ENCODE data around the gene SEMA3A.
"Not testable (repeated sequence)": the region's sequence is repeated elsewhere in the genome, so short reads cannot be mapped to it uniquely, and the experiment has no call there.

The SEMA3A gene

DNA sequence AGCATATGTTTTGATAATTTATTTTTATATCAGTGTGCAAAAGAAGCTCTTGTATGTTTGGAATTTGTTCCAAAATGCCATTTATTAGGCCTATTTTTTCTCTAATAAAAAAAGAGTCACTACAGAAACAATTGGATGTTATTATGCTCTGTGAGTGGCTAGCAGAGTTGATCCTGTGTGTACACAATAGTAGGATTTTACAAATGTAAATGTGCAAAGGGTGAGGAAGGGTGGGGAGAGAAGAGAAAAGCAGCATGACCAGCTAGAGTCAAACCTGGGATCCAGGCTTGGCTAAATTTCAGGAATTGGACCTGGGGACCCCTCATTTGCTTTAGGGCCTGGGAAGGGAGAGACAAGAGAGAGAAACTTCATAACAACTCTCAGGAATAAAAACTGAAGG is 32.5 kb downstream of the SEMA3A start:
- in situ Hi-C loops (cut with MboI; ENCODE audit: low pct_unique_long_range_greater_than_20kb, low sequenced_read_pairs, unreplicated experiment) = no loop called here
- TF ChIP-seq CTCF (IDR thresholded peaks at IDR 0.05; ENCODE audit: extremely low read depth, insufficient read depth, missing control alignments) = no peak
- no peak for DNase-seq (ENCODE audit: low spot score)

GRCh38 chr7:84161398-84161797 is 33.2 kb downstream of the SEMA3A start:
- DNase-seq (ENCODE audit: low spot score) = no peak
- no peak for TF ChIP-seq CTCF (IDR thresholded peaks at IDR 0.05; ENCODE audit: extremely low read depth, insufficient read depth, missing control alignments)
- in situ Hi-C loops (cut with MboI; ENCODE audit: low pct_unique_long_range_greater_than_20kb, low sequenced_read_pairs, unreplicated experiment) = no loop called here

- in situ Hi-C loops (cut with MboI; ENCODE audit: low pct_unique_long_range_greater_than_20kb, low sequenced_read_pairs, unreplicated experiment) = no loop called here
- no peak for DNase-seq (ENCODE audit: low spot score)
- TF ChIP-seq CTCF (IDR thresholded peaks at IDR 0.05; ENCODE audit: extremely low read depth, insufficient read depth, missing control alignments) = no peak
Observed at GRCh38 chr7:84159435-84159834, 35.2 kb downstream of the SEMA3A start.

GRCh38 chr7:84157171-84157570 is 37.4 kb downstream of the SEMA3A start:
- DNase-seq (ENCODE audit: low spot score) = no peak
- in situ Hi-C loops (cut with MboI; ENCODE audit: low pct_unique_long_range_greater_than_20kb, low sequenced_read_pairs, unreplicated experiment) = no loop called here
- TF ChIP-seq CTCF (IDR thresholded peaks at IDR 0.05; ENCODE audit: extremely low read depth, insufficient read depth, missing control alignments) = no peak

DNA sequence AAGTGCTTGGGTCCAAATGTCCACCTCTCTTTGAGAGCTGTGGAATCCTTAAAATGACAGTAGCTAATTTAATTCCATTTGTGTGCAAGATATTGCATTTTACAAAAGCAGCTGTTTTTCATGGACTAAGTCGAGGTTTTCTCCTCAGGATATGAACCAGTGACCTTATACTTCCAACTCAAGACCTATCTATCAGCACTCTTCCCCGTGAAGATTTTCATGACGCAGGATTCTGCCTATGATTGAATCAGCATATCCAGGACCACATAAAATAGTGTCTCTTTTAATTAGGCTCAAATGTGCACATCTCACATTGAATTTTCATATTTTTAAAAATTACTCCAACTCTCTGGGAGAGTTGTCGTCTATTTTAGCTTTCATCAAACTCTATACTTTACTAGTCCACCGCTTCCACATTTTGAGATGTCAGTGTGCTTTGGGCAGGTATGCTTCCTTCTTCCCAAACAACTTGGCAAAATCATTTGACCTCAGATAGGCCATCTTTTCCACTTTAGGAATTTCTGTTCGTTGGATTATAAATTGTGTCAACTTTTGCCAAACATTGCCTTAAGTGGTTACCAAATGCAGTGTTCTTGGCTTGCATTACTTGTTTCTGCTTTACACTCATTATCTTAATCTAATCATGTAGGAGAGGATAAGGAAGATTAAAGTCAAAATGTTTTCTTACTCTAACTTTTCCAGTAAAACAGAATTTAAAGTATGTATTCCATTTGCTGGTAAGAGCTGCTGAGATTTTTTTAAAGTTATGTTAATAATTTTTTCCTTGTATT is 39.4 kb downstream of the SEMA3A start:
- DNase-seq (ENCODE audit: low spot score) = no peak
- TF ChIP-seq CTCF (IDR thresholded peaks at IDR 0.05; ENCODE audit: extremely low read depth, insufficient read depth, missing control alignments) = no peak
- in situ Hi-C loops (cut with MboI; ENCODE audit: low pct_unique_long_range_greater_than_20kb, low sequenced_read_pairs, unreplicated experiment) = no loop called here

- TF ChIP-seq CTCF (IDR thresholded peaks at IDR 0.05; ENCODE audit: extremely low read depth, insufficient read depth, missing control alignments) = no peak
- in situ Hi-C loops (cut with MboI; ENCODE audit: low pct_unique_long_range_greater_than_20kb, low sequenced_read_pairs, unreplicated experiment) = no loop called here
- no peak for DNase-seq (ENCODE audit: low spot score)
Observed at GRCh38 chr7:84152995-84153394, 41.6 kb downstream of the SEMA3A start.

GRCh38 chr7:84150370-84150769 is 44.2 kb downstream of the SEMA3A start:
- DNase-seq (ENCODE audit: low spot score); in situ Hi-C loops (cut with MboI; ENCODE audit: low pct_unique_long_range_greater_than_20kb, low sequenced_read_pairs, unreplicated experiment): not testable (repeated sequence)
